Neural progenitor cell (in vitro differentiated cells): Measurements from ENCODE around the gene IGSF10. TPM values are rescaled to one million over a fixed set of nuclear protein-coding genes. Genes with fewer than 3 reads are reported as not detected.
A peak's percentile ranks its signal among the peaks of the same experiment; 100 is the strongest.

Experiments
- DNase-seq: peaks from one replicate; pipeline ENCODE4 v3.0.0-alpha.2; 2016; ENCODE audit warnings: low spot score
- H2AFZ ChIP-seq: fragments of 200-600 bp; sonication (generic); replicated peaks from 2 replicates; pipeline ENCODE4 v1.6.1; 2016; ENCODE audit warnings: antibody characterized with exemption
- H3F3A ChIP-seq: fragments of 200-600 bp; sonication (generic); 2 replicates; pipeline ENCODE4 v1.6.1; 2016; ENCODE audit warnings: antibody characterized with exemption, low read depth
- H3K27ac ChIP-seq: fragments of 200-600 bp; sonication (generic); 2 replicates; pipeline ENCODE4 v1.5.1; 2016; ENCODE audit warnings: mild to moderate bottlenecking
- H3K27me3 ChIP-seq: fragments of 200-600 bp; sonication (generic); 2 replicates; pipeline ENCODE4 v1.6.1; 2016; ENCODE audit warnings: mild to moderate bottlenecking, moderate library complexity
- H3K36me3 ChIP-seq: fragments of 200-600 bp; sonication (generic); 2 replicates; pipeline ENCODE4 v1.5.1; 2016
- H3K4me1 ChIP-seq: fragments of 200-600 bp; sonication (generic); 2 replicates; pipeline ENCODE4 v1.6.1; 2016; ENCODE audit warnings: mixed run types
- H3K4me2 ChIP-seq: fragments of 200-600 bp; sonication (generic); 2 replicates; pipeline ENCODE4 v1.6.1; 2016
- H3K4me3 ChIP-seq: fragments of 200-600 bp; sonication (generic); 2 replicates; pipeline ENCODE4 v1.5.1; 2016
- H3K79me2 ChIP-seq: fragments of 200-600 bp; sonication (generic); 2 replicates; pipeline ENCODE4 v1.6.1; 2016; ENCODE audit warnings: low read depth
- H3K9ac ChIP-seq: fragments of 200-600 bp; sonication (generic); 2 replicates; pipeline ENCODE4 v1.6.1; 2016
- H3K9me3 ChIP-seq: fragments of 200-600 bp; sonication (generic); 2 replicates; pipeline ENCODE4 v1.5.1; 2016; ENCODE audit warnings: low read depth
- H4K20me1 ChIP-seq: fragments of 200-600 bp; sonication (generic); 2 replicates; pipeline ENCODE4 v1.6.1; 2016; ENCODE audit warnings: low read depth
- H3K27ac Mint-ChIP-seq: 3 replicates; pipeline ENCODE4 v1.8.0; 2021; ENCODE audit warnings: mixed read lengths
- H3K27me3 Mint-ChIP-seq: 2 replicates; pipeline ENCODE4 v1.8.0; 2022; ENCODE audit warnings: low read depth, mild to moderate bottlenecking, inconsistent platforms, moderate library complexity, mixed read lengths; ENCODE audit not compliant: insufficient read depth
- H3K36me3 Mint-ChIP-seq: 3 replicates; pipeline ENCODE4 v1.8.0; 2021; ENCODE audit warnings: mixed read lengths
- H3K4me1 Mint-ChIP-seq: 3 replicates; pipeline ENCODE4 v1.8.0; 2021; ENCODE audit warnings: mixed read lengths
- H3K4me3 Mint-ChIP-seq: 3 replicates; pipeline ENCODE4 v1.8.0; 2021; ENCODE audit warnings: mild to moderate bottlenecking, moderate library complexity, mixed read lengths
- H3K9me3 Mint-ChIP-seq: 3 replicates; pipeline ENCODE4 v1.8.0; 2020; ENCODE audit warnings: mixed read lengths
- EZH2 ChIP-seq: fragments of 200-600 bp; sonication (generic); IDR thresholded peaks from 2 replicates; pipeline ENCODE4 v1.6.1; 2017; ENCODE audit warnings: antibody characterized with exemption, mild to moderate bottlenecking, moderate library complexity
- EZH2phosphoT487 ChIP-seq: fragments of 200-600 bp; sonication (generic); IDR thresholded peaks from 2 replicates; pipeline ENCODE4 v1.6.1; 2017; ENCODE audit warnings: antibody characterized with exemption
- small RNA-seq: library from RNA; depleted of rRNA; stranded (forward); fragments of <200 nt; gene quantifications from one replicate; pipeline ENCODE3, GENCODE V24; 2015
- total RNA-seq: library from RNA; depleted of rRNA; stranded (reverse); fragments of >200 nt; gene quantifications from 2 replicates; pipeline ENCODE4 v1.2.3, GENCODE V29; 2015; ENCODE audit warnings: low replicate concordance
- TF ChIP-seq, protein P1 (sequence below): fragments of 200-600 bp; sonication (generic); IDR thresholded peaks from 2 replicates; pipeline ENCODE4 v1.5.1; 2017; ENCODE audit warnings: antibody characterized with exemption, mild to moderate bottlenecking

The IGSF10 gene
- total RNA-seq, 1 donor from 2014 or later, result 0.15 TPM

DNA sequence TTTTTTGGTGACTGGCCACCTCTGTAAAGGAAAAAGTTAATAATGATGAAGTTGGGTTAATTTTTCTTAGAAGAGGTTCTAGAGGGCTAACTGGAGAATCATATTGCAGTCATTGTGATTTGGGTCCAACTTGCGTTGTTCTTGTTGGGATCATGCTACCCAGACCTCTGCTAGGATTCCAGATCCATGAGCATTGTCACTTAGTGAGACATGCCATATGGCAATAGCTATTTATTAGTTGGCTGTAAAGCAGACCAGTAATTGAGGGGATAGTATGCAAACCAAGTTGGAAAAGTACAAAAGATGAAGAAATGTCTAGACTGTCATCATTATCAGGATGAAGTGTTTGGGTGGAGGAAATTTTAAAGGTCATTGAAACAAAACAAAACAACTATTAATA is 45.6 kb downstream of the IGSF10 start:
- Mint-ChIP-seq H3K36me3 (peaks cover 17% of the 10 kb centered on the region), H3K4me1 (no peaks in the 10 kb centered on the region)
- peaks cover 3% of the 10 kb centered on the region for H3K36me3 ChIP-seq

DNA sequence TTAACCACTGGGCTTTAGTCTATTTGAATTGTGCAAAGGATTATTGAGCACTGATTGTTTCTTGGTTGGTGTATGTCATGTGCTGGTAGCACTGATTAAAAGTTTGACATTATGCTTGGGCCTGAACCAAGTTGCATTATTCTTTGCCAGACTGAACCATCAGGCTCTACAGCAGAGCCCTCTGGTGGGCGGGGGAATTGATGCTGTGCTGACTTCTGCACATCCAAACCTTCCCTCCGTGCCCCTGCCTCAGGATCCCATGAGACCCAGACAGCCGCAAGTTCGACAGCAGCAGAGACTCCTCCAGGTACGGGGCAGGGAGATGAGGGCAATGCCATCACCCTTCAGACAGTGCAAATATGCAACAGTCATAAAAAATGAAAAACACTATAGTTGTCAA is 47.9 kb downstream of the IGSF10 start:
- H3K9me3 Mint-ChIP-seq, result no peaks in the 10 kb centered on the region
- no peak overlapping the region for H3K27ac Mint-ChIP-seq
- no peak overlapping the region for H3K4me3 Mint-ChIP-seq

More for the DNA sequence above, 45.6 kb downstream of the IGSF10 start:
- Mint-ChIP-seq H3K27ac (no peak overlapping the region), H3K27me3 (no peaks in the 10 kb centered on the region), H3K4me3 (no peak overlapping the region), H3K9me3 (no peaks in the 10 kb centered on the region)
- H3K4me1 ChIP-seq, result no peaks in the 10 kb centered on the region
- H3K79me2 ChIP-seq, result no peaks in the 10 kb centered on the region
- H3K27me3 ChIP-seq, result no peaks in the 10 kb centered on the region
- no peak overlapping the region for H3K4me2 ChIP-seq
- no peak for DNase-seq
- H3K9me3 ChIP-seq, result no peaks in the 10 kb centered on the region
- H3K9ac ChIP-seq, result no peak overlapping the region
- H2AFZ ChIP-seq, result no peak overlapping the region
- H3K4me3 ChIP-seq, result no peak overlapping the region
- no peak overlapping the region for H3K27ac ChIP-seq
- no peaks in the 10 kb centered on the region for H4K20me1 ChIP-seq
- TF ChIP-seq EZH2phosphoT487 (no peak), EZH2 (no peak)
- TF ChIP-seq, protein P1, sequence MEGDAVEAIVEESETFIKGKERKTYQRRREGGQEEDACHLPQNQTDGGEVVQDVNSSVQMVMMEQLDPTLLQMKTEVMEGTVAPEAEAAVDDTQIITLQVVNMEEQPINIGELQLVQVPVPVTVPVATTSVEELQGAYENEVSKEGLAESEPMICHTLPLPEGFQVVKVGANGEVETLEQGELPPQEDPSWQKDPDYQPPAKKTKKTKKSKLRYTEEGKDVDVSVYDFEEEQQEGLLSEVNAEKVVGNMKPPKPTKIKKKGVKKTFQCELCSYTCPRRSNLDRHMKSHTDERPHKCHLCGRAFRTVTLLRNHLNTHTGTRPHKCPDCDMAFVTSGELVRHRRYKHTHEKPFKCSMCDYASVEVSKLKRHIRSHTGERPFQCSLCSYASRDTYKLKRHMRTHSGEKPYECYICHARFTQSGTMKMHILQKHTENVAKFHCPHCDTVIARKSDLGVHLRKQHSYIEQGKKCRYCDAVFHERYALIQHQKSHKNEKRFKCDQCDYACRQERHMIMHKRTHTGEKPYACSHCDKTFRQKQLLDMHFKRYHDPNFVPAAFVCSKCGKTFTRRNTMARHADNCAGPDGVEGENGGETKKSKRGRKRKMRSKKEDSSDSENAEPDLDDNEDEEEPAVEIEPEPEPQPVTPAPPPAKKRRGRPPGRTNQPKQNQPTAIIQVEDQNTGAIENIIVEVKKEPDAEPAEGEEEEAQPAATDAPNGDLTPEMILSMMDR, result no peak
- no peaks in the 10 kb centered on the region for H3F3A ChIP-seq

More for the DNA sequence above, 47.9 kb downstream of the IGSF10 start:
- Mint-ChIP-seq H3K36me3 (peaks cover 14% of the 10 kb centered on the region), H3K4me1 (no peaks in the 10 kb centered on the region), H3K27me3 (no peaks in the 10 kb centered on the region)
- Histone ChIP-seq H2AFZ (no peak overlapping the region), H3K36me3 (no peaks in the 10 kb centered on the region), H3K27me3 (no peaks in the 10 kb centered on the region), H3K4me3 (no peak overlapping the region), H4K20me1 (no peaks in the 10 kb centered on the region), H3K4me2 (no peak overlapping the region), H3F3A (no peaks in the 10 kb centered on the region), H3K4me1 (no peaks in the 10 kb centered on the region), H3K27ac (no peak overlapping the region), H3K9ac (no peak overlapping the region), H3K79me2 (no peaks in the 10 kb centered on the region), H3K9me3 (no peaks in the 10 kb centered on the region)
- TF ChIP-seq, protein P1, result peak; percentile 33
- no peak for TF ChIP-seq EZH2phosphoT487
- peak; percentile 15 for DNase-seq

Small RNA genes within 50 kb of the gene (small RNA-seq; reads per million reads assigned to genes)
- not detected for gene AC117454.1

Other genes with a start within 250 kb of the IGSF10 start
- gene P2RY14, start 182.5 kb downstream of the IGSF10 start, total RNA-seq, result not detected in 2 replicates
- gene GPR87, start 144.2 kb downstream of the IGSF10 start, total RNA-seq, result not detected in 2 replicates
- not detected in 2 replicates for gene P2RY13, start 131.5 kb downstream of the IGSF10 start, total RNA-seq
- gene P2RY12, start 76.3 kb downstream of the IGSF10 start, total RNA-seq, result not detected in 2 replicates